Liver (tissue), 3 donors: ENCODE data around the gene CFAP53.
A peak's percentile ranks its signal among the peaks of the same experiment; 100 is the strongest.

ENCODE experiments used
- RAD21 ChIP-seq, 2 donors: IDR thresholded peaks; 2 replicates each; pipeline ENCODE4 v1.6.1; 2016; ENCODE audit warnings: antibody characterized with exemption in 2 of 2, mild to moderate bottlenecking in 2 of 2
- RXRA ChIP-seq, 2 donors: IDR thresholded peaks; 2 replicates each; pipeline ENCODE4 v1.6.1; 2017 to 2018; ENCODE audit warnings: antibody characterized with exemption in 2 of 2, mild to moderate bottlenecking in 1 of 2
- YY1 ChIP-seq: IDR thresholded peaks from 2 replicates; pipeline ENCODE4 v1.6.1; 2016; ENCODE audit warnings: antibody characterized with exemption, mild to moderate bottlenecking
- TF ChIP-seq, protein P1 (sequence below): fragments of 150-350 bp; IDR thresholded peaks from 2 replicates; pipeline ENCODE4 v1.5.1; 2017; ENCODE audit warnings: improper control_type of control experiment, low read depth, low read length; ENCODE audit not compliant: missing input control
- donor health status: healthy.
- donor health status: healthy.

DNA sequence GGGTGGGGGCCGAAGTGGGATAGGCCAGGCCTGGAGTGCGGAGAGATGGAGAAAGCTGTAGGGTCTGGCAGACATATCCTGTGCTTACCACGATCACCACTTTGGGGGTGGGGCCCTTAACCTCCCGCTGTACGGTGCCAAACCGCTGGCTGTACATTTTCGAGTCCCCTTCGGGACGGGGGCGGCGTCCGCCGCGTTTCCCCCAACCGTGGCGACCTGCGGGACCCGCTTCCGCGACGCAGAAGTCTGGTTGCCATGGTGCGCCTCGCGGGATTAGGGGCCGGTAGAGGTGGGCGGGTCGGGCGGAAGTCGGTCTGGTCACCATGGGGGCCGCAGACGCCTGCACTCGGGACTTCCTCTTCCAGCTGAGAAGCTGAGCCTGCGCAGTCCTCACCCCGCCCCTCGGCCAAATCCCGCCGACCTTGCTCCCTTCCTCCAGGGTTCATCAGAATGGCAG is at the start of gene CFAP53:
- TF ChIP-seq RXRA (IDR thresholded peaks at IDR 0.05) (peak; percentile 18 to 28), RAD21 (IDR thresholded peaks at IDR 0.05) (no peak), YY1 (peak; percentile 53)
- TF ChIP-seq, protein P1, sequence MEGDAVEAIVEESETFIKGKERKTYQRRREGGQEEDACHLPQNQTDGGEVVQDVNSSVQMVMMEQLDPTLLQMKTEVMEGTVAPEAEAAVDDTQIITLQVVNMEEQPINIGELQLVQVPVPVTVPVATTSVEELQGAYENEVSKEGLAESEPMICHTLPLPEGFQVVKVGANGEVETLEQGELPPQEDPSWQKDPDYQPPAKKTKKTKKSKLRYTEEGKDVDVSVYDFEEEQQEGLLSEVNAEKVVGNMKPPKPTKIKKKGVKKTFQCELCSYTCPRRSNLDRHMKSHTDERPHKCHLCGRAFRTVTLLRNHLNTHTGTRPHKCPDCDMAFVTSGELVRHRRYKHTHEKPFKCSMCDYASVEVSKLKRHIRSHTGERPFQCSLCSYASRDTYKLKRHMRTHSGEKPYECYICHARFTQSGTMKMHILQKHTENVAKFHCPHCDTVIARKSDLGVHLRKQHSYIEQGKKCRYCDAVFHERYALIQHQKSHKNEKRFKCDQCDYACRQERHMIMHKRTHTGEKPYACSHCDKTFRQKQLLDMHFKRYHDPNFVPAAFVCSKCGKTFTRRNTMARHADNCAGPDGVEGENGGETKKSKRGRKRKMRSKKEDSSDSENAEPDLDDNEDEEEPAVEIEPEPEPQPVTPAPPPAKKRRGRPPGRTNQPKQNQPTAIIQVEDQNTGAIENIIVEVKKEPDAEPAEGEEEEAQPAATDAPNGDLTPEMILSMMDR, result no peak
